ENCODE results near the gene C4A. TPM values are rescaled to one million over a fixed set of nuclear protein-coding genes. Genes with fewer than 3 reads are reported as not detected.

Gene C4A
- total and polyA plus RNA-seq, 2 of the 13 experiments (the other 11 are each of a cell fraction or from before 2014, with no cell fraction given) = 165 to 478 TPM

DNA sequence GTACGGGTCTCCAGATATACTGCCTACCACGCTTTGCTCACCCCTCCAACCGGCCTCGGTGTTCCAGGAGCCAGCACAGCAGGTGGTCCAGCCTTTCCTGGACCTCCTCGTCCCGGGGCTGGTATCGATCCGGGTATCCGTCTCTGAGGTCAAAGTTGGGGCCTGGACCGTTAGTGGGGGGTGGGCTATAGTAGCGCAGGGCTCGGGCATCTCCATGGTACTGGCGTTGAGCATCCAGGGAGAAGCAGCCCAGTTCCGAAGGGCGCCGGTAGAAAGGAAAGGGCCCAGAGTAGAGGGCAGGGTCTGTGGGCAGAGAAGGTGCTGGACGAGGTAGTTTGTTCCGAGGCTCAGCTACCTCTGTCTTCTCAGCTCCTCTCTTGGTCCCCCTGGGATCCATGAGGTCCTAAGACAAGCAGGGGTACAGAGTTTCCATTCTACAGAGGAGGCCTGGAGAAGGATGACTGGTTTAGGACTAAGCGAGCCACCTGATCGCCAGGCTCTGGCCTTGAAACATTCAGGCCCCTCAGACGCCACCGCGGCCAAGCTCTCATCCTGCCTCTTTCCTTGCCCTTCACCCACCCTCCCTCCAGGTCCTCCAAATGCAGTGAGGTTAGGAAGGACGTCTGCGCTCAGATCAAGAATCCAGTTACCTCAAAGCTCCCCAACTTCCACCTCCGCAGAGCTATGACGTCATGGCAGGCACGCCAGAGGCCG, 10.4 kb upstream of the C4A start (continued):
- peak; percentile 82; the same call in 1 of the 2 replicates for TF ChIP-seq DNMT1 (CRISPR knock-in tag; IDR thresholded peaks at IDR 0.05)
- no peak for TF ChIP-seq ZNF788 (CRISPR knock-in tag; IDR thresholded peaks at IDR 0.05; ENCODE audit: borderline replicate concordance)
- 0 out of 2 replicates have a peak, but pooled peaks have one; percentile 81 for TF ChIP-seq CHCHD3 (CRISPR knock-in tag; IDR thresholded peaks at IDR 0.05)
- TF ChIP-seq CENPT (CRISPR knock-in tag; IDR thresholded peaks at IDR 0.05; ENCODE audit: low read depth) = peak; percentile 21; the same call in 1 of the 2 replicates
- TF ChIP-seq GLI4 (CRISPR knock-in tag; IDR thresholded peaks at IDR 0.05; ENCODE audit: borderline replicate concordance) = peak; percentile 56; the same call in 1 of the 2 replicates
- peak; percentile 43; the same call in 1 of the 2 replicates for TF ChIP-seq NRL (CRISPR knock-in tag; IDR thresholded peaks at IDR 0.05; ENCODE audit: borderline replicate concordance)
- 0 out of 2 replicates have a peak, but pooled peaks have one; percentile 36 for TF ChIP-seq ZNF737 (CRISPR knock-in tag; IDR thresholded peaks at IDR 0.05; ENCODE audit: borderline replicate concordance)
- peak; percentile 100 for TF ChIP-seq ATF7 (IDR thresholded peaks at IDR 0.05)
- TF ChIP-seq ATF7 (CRISPR knock-in tag; IDR thresholded peaks at IDR 0.05) = no peak; the same call in 1 of the 2 replicates
- TF ChIP-seq, protein P1, sequence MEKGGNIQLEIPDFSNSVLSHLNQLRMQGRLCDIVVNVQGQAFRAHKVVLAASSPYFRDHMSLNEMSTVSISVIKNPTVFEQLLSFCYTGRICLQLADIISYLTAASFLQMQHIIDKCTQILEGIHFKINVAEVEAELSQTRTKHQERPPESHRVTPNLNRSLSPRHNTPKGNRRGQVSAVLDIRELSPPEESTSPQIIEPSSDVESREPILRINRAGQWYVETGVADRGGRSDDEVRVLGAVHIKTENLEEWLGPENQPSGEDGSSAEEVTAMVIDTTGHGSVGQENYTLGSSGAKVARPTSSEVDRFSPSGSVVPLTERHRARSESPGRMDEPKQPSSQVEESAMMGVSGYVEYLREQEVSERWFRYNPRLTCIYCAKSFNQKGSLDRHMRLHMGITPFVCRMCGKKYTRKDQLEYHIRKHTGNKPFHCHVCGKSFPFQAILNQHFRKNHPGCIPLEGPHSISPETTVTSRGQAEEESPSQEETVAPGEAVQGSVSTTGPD (CRISPR knock-in tag; IDR thresholded peaks at IDR 0.05) = 0 out of 2 replicates have a peak, but pooled peaks have one; percentile 4
- no peak for TF ChIP-seq ZNF331 (CRISPR knock-in tag; IDR thresholded peaks at IDR 0.05)
- TF ChIP-seq PAX8 (CRISPR knock-in tag; IDR thresholded peaks at IDR 0.05; ENCODE audit: borderline replicate concordance) = 0 out of 2 replicates have a peak, but pooled peaks have one; percentile 5
- TF ChIP-seq, protein P2, sequence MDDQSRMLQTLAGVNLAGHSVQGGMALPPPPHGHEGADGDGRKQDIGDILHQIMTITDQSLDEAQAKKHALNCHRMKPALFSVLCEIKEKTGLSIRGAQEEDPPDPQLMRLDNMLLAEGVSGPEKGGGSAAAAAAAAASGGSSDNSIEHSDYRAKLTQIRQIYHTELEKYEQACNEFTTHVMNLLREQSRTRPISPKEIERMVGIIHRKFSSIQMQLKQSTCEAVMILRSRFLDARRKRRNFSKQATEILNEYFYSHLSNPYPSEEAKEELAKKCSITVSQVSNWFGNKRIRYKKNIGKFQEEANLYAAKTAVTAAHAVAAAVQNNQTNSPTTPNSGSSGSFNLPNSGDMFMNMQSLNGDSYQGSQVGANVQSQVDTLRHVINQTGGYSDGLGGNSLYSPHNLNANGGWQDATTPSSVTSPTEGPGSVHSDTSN (CRISPR knock-in tag; IDR thresholded peaks at IDR 0.05; ENCODE audit: borderline replicate concordance) = no peak
- TF ChIP-seq, protein P3, sequence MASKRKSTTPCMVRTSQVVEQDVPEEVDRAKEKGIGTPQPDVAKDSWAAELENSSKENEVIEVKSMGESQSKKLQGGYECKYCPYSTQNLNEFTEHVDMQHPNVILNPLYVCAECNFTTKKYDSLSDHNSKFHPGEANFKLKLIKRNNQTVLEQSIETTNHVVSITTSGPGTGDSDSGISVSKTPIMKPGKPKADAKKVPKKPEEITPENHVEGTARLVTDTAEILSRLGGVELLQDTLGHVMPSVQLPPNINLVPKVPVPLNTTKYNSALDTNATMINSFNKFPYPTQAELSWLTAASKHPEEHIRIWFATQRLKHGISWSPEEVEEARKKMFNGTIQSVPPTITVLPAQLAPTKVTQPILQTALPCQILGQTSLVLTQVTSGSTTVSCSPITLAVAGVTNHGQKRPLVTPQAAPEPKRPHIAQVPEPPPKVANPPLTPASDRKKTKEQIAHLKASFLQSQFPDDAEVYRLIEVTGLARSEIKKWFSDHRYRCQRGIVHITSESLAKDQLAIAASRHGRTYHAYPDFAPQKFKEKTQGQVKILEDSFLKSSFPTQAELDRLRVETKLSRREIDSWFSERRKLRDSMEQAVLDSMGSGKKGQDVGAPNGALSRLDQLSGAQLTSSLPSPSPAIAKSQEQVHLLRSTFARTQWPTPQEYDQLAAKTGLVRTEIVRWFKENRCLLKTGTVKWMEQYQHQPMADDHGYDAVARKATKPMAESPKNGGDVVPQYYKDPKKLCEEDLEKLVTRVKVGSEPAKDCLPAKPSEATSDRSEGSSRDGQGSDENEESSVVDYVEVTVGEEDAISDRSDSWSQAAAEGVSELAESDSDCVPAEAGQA (IDR thresholded peaks at IDR 0.05; ENCODE audit: low read depth) = no peak
- TF ChIP-seq, protein P3 (CRISPR knock-in tag; IDR thresholded peaks at IDR 0.05; ENCODE audit: borderline replicate concordance) = 0 out of 2 replicates have a peak, but pooled peaks have one; percentile 28
- TF ChIP-seq SATB2 (CRISPR knock-in tag; IDR thresholded peaks at IDR 0.05) = 0 out of 2 replicates have a peak, but pooled peaks have one; percentile 35
- TF ChIP-seq, protein P4, sequence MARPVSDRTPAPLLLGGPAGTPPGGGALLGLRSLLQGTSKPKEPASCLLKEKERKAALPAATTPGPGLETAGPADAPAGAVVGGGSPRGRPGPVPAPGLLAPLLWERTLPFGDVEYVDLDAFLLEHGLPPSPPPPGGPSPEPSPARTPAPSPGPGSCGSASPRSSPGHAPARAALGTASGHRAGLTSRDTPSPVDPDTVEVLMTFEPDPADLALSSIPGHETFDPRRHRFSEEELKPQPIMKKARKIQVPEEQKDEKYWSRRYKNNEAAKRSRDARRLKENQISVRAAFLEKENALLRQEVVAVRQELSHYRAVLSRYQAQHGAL (CRISPR knock-in tag; IDR thresholded peaks at IDR 0.05; ENCODE audit: not compliant biosample characterization) = peak; percentile 4
- TF ChIP-seq, protein P5, sequence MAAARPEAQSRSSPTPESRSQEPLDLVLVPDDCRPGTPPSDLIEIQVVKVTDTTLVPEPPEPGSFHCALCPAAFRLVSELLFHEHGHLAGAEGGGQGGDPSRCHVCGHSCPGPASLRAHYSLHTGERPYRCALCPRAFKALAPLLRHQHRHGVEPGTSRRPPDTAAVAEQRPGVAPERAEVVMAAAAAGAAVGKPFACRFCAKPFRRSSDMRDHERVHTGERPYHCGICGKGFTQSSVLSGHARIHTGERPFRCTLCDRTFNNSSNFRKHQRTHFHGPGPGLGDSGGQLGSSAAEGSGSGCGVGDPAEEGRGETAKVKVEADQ (CRISPR knock-in tag; IDR thresholded peaks at IDR 0.05; ENCODE audit: borderline replicate concordance) = 0 out of 2 replicates have a peak, but pooled peaks have one; percentile 53

Measured in HepG2 (cell line).